Measurements from ENCODE around the gene CAPN2. TPM values are rescaled to one million over a fixed set of nuclear protein-coding genes. Genes with fewer than 3 reads are reported as not detected.

The CAPN2 gene
- polyA plus RNA-seq, 1 experiment: 433 TPM

- H3K27ac ChIP-seq (ENCODE audit: low read depth, low read length): no peak overlapping the region
- H3K4me3 ChIP-seq (ENCODE audit: low read depth, low read length): no peak overlapping the region
- no peak for DNase-seq (ENCODE audit: low read depth, low spot score)
- peaks cover 7% of the 10 kb centered on the region for H3K27me3 ChIP-seq (ENCODE audit: control insufficient read depth, insufficient read depth, low read length)
- no peak for TF ChIP-seq CTCF (IDR thresholded peaks at IDR 0.05; ENCODE audit: low read depth, low read length)
- ChIA-PET POLR2A (no interaction called here), CTCF (interaction anchor here (1.2 to 1.8 kb wide), 2 partner anchors 58 to 557 kb away, joined by 3 to 4 read pairs; no protein-coding TSS in a partner anchor)
- no peaks in the 10 kb centered on the region for H3K9me3 ChIP-seq (ENCODE audit: control insufficient read depth, insufficient read depth, low read length)
Observed at GRCh38 chr1:223691121-223691520, 21.2 kb upstream of the CAPN2 start.

GRCh38 chr1:223695014-223695548 lies 17.3 kb upstream of the CAPN2 start:
- H3K27ac ChIP-seq (ENCODE audit: low read depth, low read length): no peak overlapping the region
- TF ChIP-seq CTCF (IDR thresholded peaks at IDR 0.05; ENCODE audit: low read depth, low read length): no peak
- no peak for DNase-seq (ENCODE audit: low read depth, low spot score)
- ChIA-PET POLR2A (no interaction called here), CTCF (interaction anchor here (0.6 to 3.0 kb wide), 9 partner anchors 8 to 1228 kb away, joined by 3 to 21 read pairs (median 5); no protein-coding TSS in a partner anchor)
- no peaks in the 10 kb centered on the region for H3K27me3 ChIP-seq (ENCODE audit: control insufficient read depth, insufficient read depth, low read length)
- no peak overlapping the region for H3K4me3 ChIP-seq (ENCODE audit: low read depth, low read length)
- H3K9me3 ChIP-seq (ENCODE audit: control insufficient read depth, insufficient read depth, low read length): no peaks in the 10 kb centered on the region

- Histone ChIP-seq H3K27ac (ENCODE audit: low read depth, low read length) (no peak overlapping the region), H3K9me3 (ENCODE audit: control insufficient read depth, insufficient read depth, low read length) (no peaks in the 10 kb centered on the region), H3K27me3 (ENCODE audit: control insufficient read depth, insufficient read depth, low read length) (no peaks in the 10 kb centered on the region), H3K4me3 (ENCODE audit: low read depth, low read length) (no peak overlapping the region)
- ChIA-PET POLR2A (no interaction called here), CTCF (interaction anchor here (0.6 to 3.0 kb wide), 21 partner anchors 9 to 1227 kb away, joined by 3 to 21 read pairs (median 3); no protein-coding TSS in a partner anchor)
- TF ChIP-seq CTCF (IDR thresholded peaks at IDR 0.05; ENCODE audit: low read depth, low read length): no peak
- no peak for DNase-seq (ENCODE audit: low read depth, low spot score)
Observed at GRCh38 chr1:223695941-223696340, 16.4 kb upstream of the CAPN2 start.

- no peak overlapping the region for H3K4me3 ChIP-seq (ENCODE audit: low read depth, low read length)
- DNase-seq (ENCODE audit: low read depth, low spot score): no peak
- H3K27me3 ChIP-seq (ENCODE audit: control insufficient read depth, insufficient read depth, low read length): no peaks in the 10 kb centered on the region
- ChIA-PET CTCF (interaction anchor here (0.7 to 5.2 kb wide), 6 partner anchors 12 to 568 kb away, joined by 3 to 69 read pairs (median 4); partner anchors contain the start of gene CAPN2), POLR2A (interaction anchor here (0.6 to 2.1 kb wide), 11 partner anchors 10 to 1002 kb away, joined by 4 to 19 read pairs (median 7); partner anchors contain the start of genes CAPN2 and NVL)
- no peak for TF ChIP-seq CTCF (IDR thresholded peaks at IDR 0.05; ENCODE audit: low read depth, low read length)
- H3K9me3 ChIP-seq (ENCODE audit: control insufficient read depth, insufficient read depth, low read length): no peaks in the 10 kb centered on the region
- H3K27ac ChIP-seq (ENCODE audit: low read depth, low read length): peak overlapping the region; percentile 100
Observed at GRCh38 chr1:223700388-223700918, 11.9 kb upstream of the CAPN2 start.
